ENCODE data around the gene SPATS2L. TPM values are rescaled to one million over a fixed set of nuclear protein-coding genes. Genes with fewer than 3 reads are reported as not detected.

SPATS2L gene
- total and polyA plus RNA-seq, 2 experiments from 2014 or later: 118 to 154 TPM

- TF ChIP-seq ZNF462 (CRISPR knock-in tag; IDR thresholded peaks at IDR 0.05): no peak
- TF ChIP-seq CTCF (conservative IDR thresholded peaks at IDR 0.05; ENCODE audit: low read depth in 2 of 2): no peak
Observed at GRCh38 chr2:200377355-200378336, 71.2 kb downstream of the SPATS2L start (continued).

GRCh38 chr2:200378652-200379290, 72.3 kb downstream of the SPATS2L start:
- H3K36me3 Mint-ChIP-seq (ENCODE audit: low read depth): no peaks in the 10 kb centered on the region
- H3K27me3 ChIP-seq (ENCODE audit: insufficient read depth): no peaks in the 10 kb centered on the region
- TF ChIP-seq CTCF (conservative IDR thresholded peaks at IDR 0.05; ENCODE audit: low read depth in 2 of 2) (no peak), ZNF114 (CRISPR knock-in tag; IDR thresholded peaks at IDR 0.05) (no peak), ETS1 (IDR thresholded peaks at IDR 0.05) (no peak), CREB1 (CRISPR knock-in tag; IDR thresholded peaks at IDR 0.05; ENCODE audit: low read depth) (no peak), JUNB (IDR thresholded peaks at IDR 0.05; ENCODE audit: unreplicated experiment) (no peak), ZNF331 (CRISPR knock-in tag; IDR thresholded peaks at IDR 0.05; ENCODE audit: low read depth) (no peak), EZH2phosphoT487 (IDR thresholded peaks at IDR 0.05; ENCODE audit: unreplicated experiment) (no peak)
- peaks cover 79% of the 10 kb centered on the region for H3K4me1 ChIP-seq (ENCODE audit: insufficient read depth)
- no peaks in the 10 kb centered on the region for H3K9me3 Mint-ChIP-seq
- H3K4me3 Mint-ChIP-seq: peak overlapping the region; percentile 48; the same call in 2 of the 3 replicates
- H4K20me1 ChIP-seq (replicated peaks; ENCODE audit: insufficient read depth): no peaks in the 10 kb centered on the region
- peaks cover 92% of the 10 kb centered on the region for H3K4me1 Mint-ChIP-seq
- H3K9me2 ChIP-seq (ENCODE audit: insufficient read depth): no peaks in the 10 kb centered on the region
- peak overlapping the region; percentile 61 for H3K27ac ChIP-seq (ENCODE audit: low read depth)
- H2AFZ ChIP-seq: no peak overlapping the region
- no peak for DNase-seq (ENCODE audit: low spot score)
- no peaks in the 10 kb centered on the region; the same call in 1 of the 2 replicates for H3K36me3 ChIP-seq (ENCODE audit: insufficient read depth)
- ATAC-seq: no peak
- peak overlapping the region; percentile 70 for H3K4me2 ChIP-seq
- H3F3A ChIP-seq (replicated peaks; ENCODE audit: low read depth): no peaks in the 10 kb centered on the region; the same call in 1 of the 2 replicates
- peak overlapping the region; percentile 34 for H3K4me3 ChIP-seq
- peaks cover 98% of the 10 kb centered on the region for H3K79me2 ChIP-seq (replicated peaks; ENCODE audit: insufficient read depth)
- no peaks in the 10 kb centered on the region for H3K27me3 Mint-ChIP-seq (ENCODE audit: insufficient read depth, low read depth, poor library complexity)
- H3K27ac Mint-ChIP-seq: peak overlapping the region; percentile 63

All from GM23338 (cell line).